Neural cell (in vitro differentiated cells): ENCODE results near the gene ANKRD13C. TPM values are rescaled to one million over a fixed set of nuclear protein-coding genes. Genes with fewer than 3 reads are reported as not detected.

ENCODE experiments used
- H2AFZ ChIP-seq: fragments of 200-600, 300-800 bp; sonication (generic), shearing (Covaris generic); 2 replicates; pipeline ENCODE4 v1.6.0; 2014; ENCODE audit warnings: low read depth, mild to moderate bottlenecking, antibody characterized with exemption, low read length, moderate library complexity
- H3F3A ChIP-seq: fragments of 200-600 bp; shearing (Covaris generic); 2 replicates; pipeline ENCODE4 v1.6.1; 2016; ENCODE audit warnings: mild to moderate bottlenecking, moderate library complexity, mixed read lengths, antibody characterized with exemption, low read length; ENCODE audit not compliant: insufficient read depth, poor library complexity, severe bottlenecking
- H3K27ac ChIP-seq: fragments of 200-600, 300-800 bp; sonication (generic), shearing (Covaris generic); 2 replicates; pipeline ENCODE4 v1.5.1; 2014; ENCODE audit warnings: mild to moderate bottlenecking, low read length, moderate library complexity
- H3K27me3 ChIP-seq: fragments of 300-800, 200-600 bp; sonication (generic), shearing (Covaris generic); 2 replicates; pipeline ENCODE4 v1.6.0; 2014; ENCODE audit warnings: mild to moderate bottlenecking, low read depth, low read length, moderate library complexity; ENCODE audit not compliant: insufficient read depth
- H3K36me3 ChIP-seq: fragments of 300-800, 200-600 bp; sonication (generic), shearing (Covaris generic); 2 replicates; pipeline ENCODE4 v1.5.1; 2014; ENCODE audit warnings: mild to moderate bottlenecking, antibody characterized with exemption, low read length, moderate library complexity; ENCODE audit not compliant: insufficient read depth
- H3K4me2 ChIP-seq: fragments of 300-800, 200-600 bp; sonication (generic), shearing (Covaris generic); 2 replicates; pipeline ENCODE4 v1.6.0; 2014; ENCODE audit warnings: mild to moderate bottlenecking, low read length
- H3K4me3 ChIP-seq: fragments of 300-800, 200-600 bp; sonication (generic), shearing (Covaris generic); 2 replicates; pipeline ENCODE4 v1.5.1; 2014; ENCODE audit warnings: mild to moderate bottlenecking, low read length, moderate library complexity
- H3K79me2 ChIP-seq: fragments of 200-600 bp; shearing (Covaris generic); replicated peaks from 2 replicates; pipeline ENCODE4 v1.6.0; 2014; ENCODE audit warnings: mild to moderate bottlenecking, low read length, moderate library complexity; ENCODE audit not compliant: insufficient read depth
- H3K9ac ChIP-seq: fragments of 300-800, 200-600 bp; sonication (generic), shearing (Covaris generic); 2 replicates; pipeline ENCODE4 v1.6.1; 2016; ENCODE audit warnings: mild to moderate bottlenecking, low read length, mixed read lengths
- H3K9me2 ChIP-seq: fragments of 200-600 bp; shearing (Covaris generic); 2 replicates; pipeline ENCODE4 v1.6.1; 2016; ENCODE audit warnings: mild to moderate bottlenecking, low read length, mixed read lengths; ENCODE audit not compliant: insufficient read depth
- H3K9me3 ChIP-seq: fragments of 200-600, 300-800 bp; sonication (generic), shearing (Covaris generic); 2 replicates; pipeline ENCODE4 v1.6.1; 2016; ENCODE audit warnings: mild to moderate bottlenecking, mixed run types, low read length, moderate library complexity, mixed read lengths
- H4K20me1 ChIP-seq: fragments of 200-600 bp; shearing (Covaris generic); 2 replicates; pipeline ENCODE4 v1.6.1; 2016; ENCODE audit warnings: mild to moderate bottlenecking, mixed run types; ENCODE audit not compliant: insufficient read depth
- EP300 ChIP-seq: fragments of 450-650 bp; conservative IDR thresholded peaks from 2 replicates; pipeline ENCODE4 v1.6.1; 2014; ENCODE audit warnings: antibody characterized with exemption, mild to moderate bottlenecking, moderate library complexity; ENCODE audit not compliant: poor library complexity, severe bottlenecking
- EZH2 ChIP-seq: fragments of 200-600, 300-800 bp; shearing (Covaris generic), sonication (generic); IDR thresholded peaks from 2 replicates; pipeline ENCODE4 v1.6.1; 2014; ENCODE audit warnings: antibody characterized with exemption, low read length, borderline replicate concordance, mild to moderate bottlenecking; ENCODE audit not compliant: insufficient read depth, poor library complexity, severe bottlenecking
- MXI1 ChIP-seq: fragments of 450-650 bp; conservative IDR thresholded peaks from 2 replicates; pipeline ENCODE4 v1.6.1; 2014; ENCODE audit warnings: antibody characterized with exemption, mild to moderate bottlenecking; ENCODE audit not compliant: poor library complexity, severe bottlenecking
- POLR2AphosphoS5 ChIP-seq: IDR thresholded peaks from 2 replicates; pipeline ENCODE4 v1.6.1; 2012
- RAD21 ChIP-seq: fragments of 450-650 bp; conservative IDR thresholded peaks from 2 replicates; pipeline ENCODE4 v1.6.1; 2014; ENCODE audit warnings: antibody characterized with exemption, mild to moderate bottlenecking, moderate library complexity
- SMC3 ChIP-seq: fragments of 450-650 bp; conservative IDR thresholded peaks from 2 replicates; pipeline ENCODE4 v1.6.1; 2014; ENCODE audit warnings: antibody characterized with exemption, mild to moderate bottlenecking, moderate library complexity; ENCODE audit not compliant: poor library complexity
- TAF1 ChIP-seq: IDR thresholded peaks from 2 replicates; pipeline ENCODE4 v1.6.1; 2012; ENCODE audit warnings: low read depth
- polyA plus RNA-seq: library from polyadenylated mRNA; depleted of rRNA; stranded (reverse); fragments of >200 nt; gene quantifications from 2 replicates; pipeline ENCODE4 v1.2.3, GENCODE V29; 2014
- TF ChIP-seq, protein P1 (sequence below): IDR thresholded peaks from 2 replicates; pipeline ENCODE4 v1.6.1; 2012; ENCODE audit warnings: borderline replicate concordance
- TF ChIP-seq, protein P2 (sequence below): fragments of 450-650 bp; IDR thresholded peaks from 2 replicates; pipeline ENCODE4 v1.5.1; 2014; ENCODE audit warnings: antibody characterized with exemption, mild to moderate bottlenecking, moderate library complexity; ENCODE audit not compliant: poor library complexity, severe bottlenecking

Gene ANKRD13C
- polyA plus RNA-seq, 1 donor from 2014 or later = 53.3 TPM

- TF ChIP-seq, protein P1, sequence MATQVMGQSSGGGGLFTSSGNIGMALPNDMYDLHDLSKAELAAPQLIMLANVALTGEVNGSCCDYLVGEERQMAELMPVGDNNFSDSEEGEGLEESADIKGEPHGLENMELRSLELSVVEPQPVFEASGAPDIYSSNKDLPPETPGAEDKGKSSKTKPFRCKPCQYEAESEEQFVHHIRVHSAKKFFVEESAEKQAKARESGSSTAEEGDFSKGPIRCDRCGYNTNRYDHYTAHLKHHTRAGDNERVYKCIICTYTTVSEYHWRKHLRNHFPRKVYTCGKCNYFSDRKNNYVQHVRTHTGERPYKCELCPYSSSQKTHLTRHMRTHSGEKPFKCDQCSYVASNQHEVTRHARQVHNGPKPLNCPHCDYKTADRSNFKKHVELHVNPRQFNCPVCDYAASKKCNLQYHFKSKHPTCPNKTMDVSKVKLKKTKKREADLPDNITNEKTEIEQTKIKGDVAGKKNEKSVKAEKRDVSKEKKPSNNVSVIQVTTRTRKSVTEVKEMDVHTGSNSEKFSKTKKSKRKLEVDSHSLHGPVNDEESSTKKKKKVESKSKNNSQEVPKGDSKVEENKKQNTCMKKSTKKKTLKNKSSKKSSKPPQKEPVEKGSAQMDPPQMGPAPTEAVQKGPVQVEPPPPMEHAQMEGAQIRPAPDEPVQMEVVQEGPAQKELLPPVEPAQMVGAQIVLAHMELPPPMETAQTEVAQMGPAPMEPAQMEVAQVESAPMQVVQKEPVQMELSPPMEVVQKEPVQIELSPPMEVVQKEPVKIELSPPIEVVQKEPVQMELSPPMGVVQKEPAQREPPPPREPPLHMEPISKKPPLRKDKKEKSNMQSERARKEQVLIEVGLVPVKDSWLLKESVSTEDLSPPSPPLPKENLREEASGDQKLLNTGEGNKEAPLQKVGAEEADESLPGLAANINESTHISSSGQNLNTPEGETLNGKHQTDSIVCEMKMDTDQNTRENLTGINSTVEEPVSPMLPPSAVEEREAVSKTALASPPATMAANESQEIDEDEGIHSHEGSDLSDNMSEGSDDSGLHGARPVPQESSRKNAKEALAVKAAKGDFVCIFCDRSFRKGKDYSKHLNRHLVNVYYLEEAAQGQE = no peak
- TF ChIP-seq RAD21 = no peak
Measured at GRCh38 chr1:70317087-70317486, 37.4 kb downstream of the ANKRD13C start (continued).

- Histone ChIP-seq H3K9ac (no peak overlapping the region), H4K20me1 (no peaks in the 10 kb centered on the region), H3K27ac (no peak overlapping the region), H3K4me3 (no peak overlapping the region), H2AFZ (no peak overlapping the region), H3F3A (no peaks in the 10 kb centered on the region), H3K4me2 (no peak overlapping the region), H3K9me3 (no peaks in the 10 kb centered on the region), H3K36me3 (no peaks in the 10 kb centered on the region), H3K79me2 (peaks cover 15% of the 10 kb centered on the region), H3K9me2 (no peaks in the 10 kb centered on the region), H3K27me3 (no peaks in the 10 kb centered on the region)
- TF ChIP-seq, protein P1 = no peak
- TF ChIP-seq TAF1 (no peak), SMC3 (no peak), MXI1 (no peak), RAD21 (no peak), POLR2AphosphoS5 (no peak), EZH2 (no peak), EP300 (no peak)
- TF ChIP-seq, protein P2, sequence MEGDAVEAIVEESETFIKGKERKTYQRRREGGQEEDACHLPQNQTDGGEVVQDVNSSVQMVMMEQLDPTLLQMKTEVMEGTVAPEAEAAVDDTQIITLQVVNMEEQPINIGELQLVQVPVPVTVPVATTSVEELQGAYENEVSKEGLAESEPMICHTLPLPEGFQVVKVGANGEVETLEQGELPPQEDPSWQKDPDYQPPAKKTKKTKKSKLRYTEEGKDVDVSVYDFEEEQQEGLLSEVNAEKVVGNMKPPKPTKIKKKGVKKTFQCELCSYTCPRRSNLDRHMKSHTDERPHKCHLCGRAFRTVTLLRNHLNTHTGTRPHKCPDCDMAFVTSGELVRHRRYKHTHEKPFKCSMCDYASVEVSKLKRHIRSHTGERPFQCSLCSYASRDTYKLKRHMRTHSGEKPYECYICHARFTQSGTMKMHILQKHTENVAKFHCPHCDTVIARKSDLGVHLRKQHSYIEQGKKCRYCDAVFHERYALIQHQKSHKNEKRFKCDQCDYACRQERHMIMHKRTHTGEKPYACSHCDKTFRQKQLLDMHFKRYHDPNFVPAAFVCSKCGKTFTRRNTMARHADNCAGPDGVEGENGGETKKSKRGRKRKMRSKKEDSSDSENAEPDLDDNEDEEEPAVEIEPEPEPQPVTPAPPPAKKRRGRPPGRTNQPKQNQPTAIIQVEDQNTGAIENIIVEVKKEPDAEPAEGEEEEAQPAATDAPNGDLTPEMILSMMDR = no peak
Measured at GRCh38 chr1:70315782-70316181, 38.7 kb downstream of the ANKRD13C start.
